Esophagus squamous epithelium (tissue), 4 donors: ENCODE results near the gene ESR1.

Experiments used
- CTCF ChIP-seq, 6 experiments: fragments of 450-650 bp in 4 of 6; fragments of 200-600 bp in 2 of 6; sonication (generic) in 2 of 6; IDR thresholded peaks; one replicate each; pipeline ENCODE4 v1.5.1; 2016 to 2019; ENCODE audit warnings: antibody characterized with exemption in 6 of 6, mild to moderate bottlenecking in 4 of 6, moderate library complexity in 4 of 6
- POLR2A ChIP-seq, 4 donors: fragments of 450-650 bp; IDR thresholded peaks; one replicate each; pipeline ENCODE4 v1.6.1; 2017; ENCODE audit warnings: antibody characterized with exemption in 4 of 4, mild to moderate bottlenecking in 4 of 4, moderate library complexity in 3 of 4

DNA sequence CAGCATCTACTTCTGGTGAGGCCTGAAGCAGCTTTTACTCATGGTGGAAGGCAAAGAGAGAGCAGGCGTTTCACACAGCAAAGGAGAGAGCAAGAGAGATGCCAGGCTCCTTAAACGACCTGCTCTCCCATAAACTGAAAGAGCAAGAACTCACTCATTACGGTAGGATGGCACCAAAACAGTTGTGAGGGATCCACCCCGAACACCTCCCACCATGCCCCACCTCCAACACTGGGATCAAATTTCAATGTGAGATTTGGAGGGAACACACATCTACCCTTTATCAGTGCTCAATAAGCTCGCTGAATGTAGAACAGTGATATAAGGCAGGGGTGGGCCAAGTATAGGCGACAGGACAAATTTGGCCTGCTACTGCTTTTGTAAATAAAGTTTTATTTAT, 244.6 kb downstream of the ESR1 start:
- no peak for TF ChIP-seq CTCF (IDR thresholded peaks at IDR 0.05)
- no peak for TF ChIP-seq POLR2A (IDR thresholded peaks at IDR 0.05)
